Muscle of back (tissue), 11 donors: ENCODE data around the gene MSI2. TPM values are rescaled to one million over a fixed set of nuclear protein-coding genes. Genes with fewer than 3 reads are reported as not detected.

Experiments
- DNase-seq, 3 donors: peaks; one replicate each; pipeline versions ENCODE4 v3.0.0 to v3.0.0-alpha.2; 2013
- polyA plus RNA-seq, 10 donors: library from polyadenylated mRNA; unstranded; fragments of 120-200 nt; gene quantifications; one replicate each; pipeline ENCODE4 v1.2.1, GENCODE V29; 2013; ENCODE audit not compliant: insufficient read length in 10 of 10

Gene MSI2
- polyA plus RNA-seq, 10 donors, result 22.9 to 37.2 (median 27.4) TPM

DNA sequence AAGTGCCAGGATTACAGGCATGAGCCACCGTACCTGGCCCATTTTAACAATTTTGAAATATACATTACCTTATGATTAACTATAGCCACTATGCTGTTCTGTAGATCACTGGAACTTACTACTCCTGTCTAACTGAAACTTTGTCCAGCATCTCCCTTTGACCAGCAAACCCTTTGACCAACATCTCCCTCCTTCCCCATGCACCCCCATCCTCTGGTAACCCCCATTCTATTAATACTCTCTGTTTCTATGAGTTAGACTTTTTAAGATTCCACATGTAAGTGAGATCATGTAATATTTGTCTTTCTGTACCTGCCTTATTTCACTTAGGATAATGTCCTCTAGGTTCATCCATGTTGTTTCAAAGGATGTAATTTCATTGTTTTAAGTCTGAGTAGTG lies 178.0 kb downstream of the MSI2 start:
- DNase-seq, result no peak

DNA sequence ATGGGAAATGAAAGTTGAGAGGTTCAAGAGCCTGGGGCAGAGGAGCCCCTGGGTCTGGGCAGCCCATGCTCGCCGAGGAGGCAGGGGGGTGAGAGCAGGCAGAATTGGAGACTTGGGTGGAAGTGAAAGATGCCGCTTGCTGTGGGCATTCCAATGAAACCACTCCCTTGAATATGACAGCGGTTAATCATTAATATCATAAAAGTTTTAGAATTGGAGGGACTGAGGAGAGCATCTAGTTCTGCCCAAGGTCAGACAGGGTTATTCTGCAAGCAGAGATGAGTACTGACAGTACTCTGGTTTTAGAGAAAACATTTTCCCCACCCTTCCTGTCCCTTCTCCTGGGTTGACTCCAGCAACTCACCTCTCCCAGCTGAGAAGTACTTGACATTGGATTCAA lies 180.2 kb downstream of the MSI2 start:
- no peak for DNase-seq

DNA sequence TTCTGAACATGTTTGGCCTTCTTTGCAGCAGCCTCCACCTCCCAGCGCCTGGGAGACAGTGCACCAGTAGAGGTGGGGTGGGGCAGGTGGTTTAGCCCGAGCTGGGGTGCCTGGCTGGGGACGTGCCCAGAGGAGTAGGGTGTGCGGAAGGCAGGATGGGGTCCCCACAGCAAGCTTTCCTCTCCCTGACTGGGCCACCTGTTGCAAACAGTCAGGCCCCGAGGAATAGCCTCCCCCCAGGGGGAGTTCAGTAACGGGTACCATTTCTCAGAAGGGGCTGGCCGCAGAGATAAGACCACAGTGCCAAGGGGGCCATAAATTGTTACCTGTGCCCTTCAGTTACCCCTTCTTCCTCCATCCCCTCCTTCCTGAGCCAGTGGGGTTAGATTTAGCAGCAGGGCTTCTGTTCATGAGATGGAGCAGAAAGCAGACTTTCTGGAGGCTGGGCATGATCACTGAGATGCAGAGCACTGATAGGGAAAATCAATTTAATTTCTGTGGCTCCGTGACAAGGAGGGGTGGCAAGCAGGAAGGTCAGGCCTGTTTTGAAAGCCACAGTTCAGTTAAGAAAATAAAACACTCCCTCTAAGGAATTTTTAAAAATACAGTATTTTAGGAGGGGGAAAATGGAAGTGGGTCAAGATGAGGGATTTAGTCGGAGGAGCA lies 181.9 kb downstream of the MSI2 start:
- DNase-seq, result no peak

DNA sequence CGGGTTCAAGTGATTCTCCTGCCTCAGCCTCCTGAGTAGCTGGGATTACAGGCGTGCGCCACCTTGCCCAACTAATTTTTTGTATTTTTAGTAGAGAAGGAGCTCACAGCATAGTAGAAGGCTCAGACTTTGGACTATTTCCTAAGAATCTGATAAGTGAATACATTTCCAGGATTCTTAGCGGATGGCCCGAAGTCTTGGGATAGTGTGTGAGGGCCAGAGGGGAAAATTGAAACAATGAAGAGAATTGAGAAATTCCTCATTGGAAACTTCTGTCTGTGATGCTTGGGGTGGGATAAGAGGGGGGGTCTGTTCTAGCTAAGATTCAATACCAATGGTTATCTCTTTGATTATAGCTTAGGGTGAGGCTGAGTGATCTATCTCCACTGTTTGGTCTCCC lies 183.3 kb downstream of the MSI2 start:
- DNase-seq, result no peak

DNA sequence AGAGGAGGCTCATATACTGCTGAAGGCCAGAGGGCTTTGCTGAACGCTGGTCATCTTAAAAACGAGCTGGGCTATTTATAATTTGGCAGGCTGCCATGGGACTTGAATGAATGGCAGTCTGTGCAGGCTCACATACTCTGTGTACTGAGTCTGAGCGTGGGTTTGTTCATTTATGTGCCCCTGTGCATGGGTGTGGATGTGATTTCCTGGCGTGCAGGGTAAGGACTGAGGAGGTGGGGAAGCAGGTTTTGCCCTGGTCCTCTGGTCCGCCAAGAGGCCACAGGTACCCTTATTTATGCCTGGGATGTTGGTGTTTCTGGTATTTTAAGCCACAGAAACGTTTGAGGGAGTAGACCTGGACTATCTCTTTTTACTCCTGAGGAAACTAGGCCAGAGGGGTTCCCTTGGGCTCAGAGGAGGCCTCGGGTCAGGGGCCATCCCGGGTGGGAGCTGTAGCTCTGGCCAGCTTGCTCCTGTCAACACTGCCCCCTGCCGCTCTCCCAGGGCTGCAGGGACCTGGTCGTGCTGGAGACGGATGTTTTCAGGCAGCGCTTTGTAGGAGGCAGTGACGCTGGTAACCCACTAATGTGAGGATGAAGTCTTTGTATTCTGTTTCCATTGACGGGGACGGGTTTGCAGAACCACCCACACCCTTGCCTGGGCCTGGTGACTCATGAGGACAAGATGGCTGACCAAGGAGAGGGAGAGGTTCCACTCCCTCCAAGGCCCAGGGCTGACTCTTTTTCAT lies 184.4 kb downstream of the MSI2 start:
- peak; percentile 61 to 75 (median 70) for DNase-seq

DNA sequence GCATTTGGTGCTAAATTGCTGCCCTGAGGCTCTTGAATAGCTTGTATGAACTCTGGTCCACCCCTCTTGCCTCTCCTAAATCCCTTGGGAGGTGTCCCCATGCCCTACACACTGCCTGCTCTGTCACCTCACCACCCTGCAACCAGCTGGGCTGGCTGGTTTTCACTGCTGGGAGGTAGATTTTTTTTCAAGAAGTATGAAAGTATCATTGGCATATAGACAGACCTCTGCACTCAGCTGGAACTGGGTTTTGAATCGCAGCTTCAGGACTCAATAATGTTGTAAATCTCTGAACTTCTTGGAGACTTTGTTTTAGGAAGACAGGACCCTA lies 184.9 kb downstream of the MSI2 start:
- DNase-seq, result no peak

DNA sequence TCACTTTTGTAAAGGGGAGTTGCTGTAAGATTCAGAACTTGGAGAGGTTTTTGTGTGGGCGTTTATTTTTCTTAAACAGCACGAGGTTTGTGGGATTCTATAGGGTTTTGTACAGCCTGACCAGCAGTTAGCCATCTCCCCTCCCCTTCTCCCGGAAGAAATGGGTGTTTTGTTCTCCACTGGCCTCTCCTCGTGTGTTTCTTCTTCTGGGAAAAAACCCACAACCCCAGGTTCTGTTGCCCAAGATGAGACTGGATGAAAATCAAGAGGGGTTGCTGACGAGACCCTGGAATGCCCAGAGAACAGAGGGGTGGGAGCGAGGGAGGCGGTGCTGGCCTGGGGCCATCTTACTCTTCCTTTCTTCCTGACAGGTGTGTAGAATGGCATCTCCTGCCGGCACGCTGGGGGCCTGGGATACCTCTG lies 186.1 kb downstream of the MSI2 start:
- DNase-seq, result peak in 1 of 3 donors; percentile 21

DNA sequence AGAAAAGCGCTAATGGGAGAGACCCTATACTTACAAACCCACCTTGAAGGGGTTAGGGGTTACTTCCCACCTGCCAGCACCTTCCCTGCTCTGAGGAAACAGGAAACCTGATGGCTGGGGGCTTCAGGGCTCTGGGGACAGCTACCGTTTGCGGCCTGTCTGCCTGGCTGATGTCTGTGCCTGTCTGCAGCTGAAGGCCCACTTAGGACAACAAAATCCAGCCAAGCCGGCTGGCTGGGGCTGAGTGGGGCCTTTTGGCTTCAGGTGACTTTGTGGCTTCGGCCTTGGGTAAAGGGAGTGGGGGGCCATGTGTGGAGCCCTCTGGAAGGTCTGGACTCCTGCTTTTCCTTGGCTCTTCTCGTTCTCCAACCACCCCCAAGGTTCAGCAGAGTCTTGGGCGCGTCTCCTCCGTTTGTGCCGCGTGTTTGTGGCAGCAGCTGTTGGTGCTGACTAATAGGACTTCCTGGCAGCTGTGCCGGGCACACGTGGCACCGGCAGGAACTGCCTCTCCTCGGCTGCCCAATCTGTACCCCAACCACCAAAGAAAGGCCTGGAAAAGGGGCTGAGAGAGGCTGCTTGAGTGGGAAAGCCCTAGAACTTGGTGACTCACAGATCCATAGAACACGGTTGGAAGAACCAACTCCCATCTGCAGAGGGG lies 186.7 kb downstream of the MSI2 start:
- DNase-seq, result peak in 1 of 3 donors; percentile 67

DNA sequence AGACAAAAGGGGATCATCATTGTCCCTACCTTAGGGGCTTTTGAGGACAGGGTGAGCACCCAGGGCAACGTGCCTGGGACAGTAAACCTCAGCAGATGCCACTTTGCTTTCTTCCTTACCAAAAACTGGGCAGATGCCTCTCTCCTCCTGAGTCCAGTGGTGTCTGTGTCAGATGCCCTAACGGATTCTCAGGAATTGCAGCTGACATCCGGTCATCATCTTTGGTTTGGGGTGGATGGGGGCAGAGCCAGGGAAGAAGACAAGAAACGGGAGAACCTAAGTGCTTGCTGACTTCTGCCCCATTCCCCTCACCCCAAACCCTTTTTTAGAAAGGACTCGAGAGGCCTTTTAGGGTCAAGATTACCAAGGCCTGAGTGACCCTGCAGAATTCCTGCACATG lies 187.5 kb downstream of the MSI2 start:
- no peak for DNase-seq

DNA sequence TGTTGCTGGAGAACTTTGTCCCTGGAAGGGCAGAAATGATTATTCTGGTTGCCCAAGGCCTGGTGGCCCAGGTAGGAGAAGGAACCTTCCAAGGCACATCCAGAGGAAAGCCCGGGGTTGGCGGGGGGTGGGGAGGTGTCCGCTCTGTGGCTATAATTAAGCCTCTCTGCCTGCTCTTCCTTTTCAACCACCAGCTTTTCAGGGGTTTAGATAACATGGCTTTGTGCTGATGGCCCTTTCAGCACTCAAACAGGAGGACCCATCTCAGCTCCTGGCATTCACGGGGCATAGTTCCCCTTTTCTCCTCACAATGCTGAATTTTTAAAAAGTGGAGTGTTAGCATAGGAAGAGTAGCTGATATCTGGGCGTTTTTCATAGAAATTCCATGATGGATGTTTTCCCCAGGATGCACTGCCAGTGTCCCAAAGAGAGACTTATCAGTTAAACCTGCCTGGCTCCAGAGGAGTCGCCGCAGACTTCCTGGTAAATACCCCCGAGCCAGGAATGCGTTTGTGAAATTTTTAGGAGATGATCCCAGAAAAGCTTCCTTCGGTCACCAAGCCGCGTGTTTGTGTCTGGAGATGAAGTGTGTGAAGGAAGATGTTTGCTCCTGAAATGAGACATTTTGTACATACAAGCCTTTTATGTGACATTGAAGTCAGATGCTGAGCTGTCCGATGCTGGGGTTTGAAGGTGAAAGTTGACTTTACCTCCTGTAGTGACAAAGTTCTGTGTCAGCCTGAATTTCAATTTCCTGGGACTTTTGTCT lies 188.5 kb downstream of the MSI2 start:
- DNase-seq, result no peak

DNA sequence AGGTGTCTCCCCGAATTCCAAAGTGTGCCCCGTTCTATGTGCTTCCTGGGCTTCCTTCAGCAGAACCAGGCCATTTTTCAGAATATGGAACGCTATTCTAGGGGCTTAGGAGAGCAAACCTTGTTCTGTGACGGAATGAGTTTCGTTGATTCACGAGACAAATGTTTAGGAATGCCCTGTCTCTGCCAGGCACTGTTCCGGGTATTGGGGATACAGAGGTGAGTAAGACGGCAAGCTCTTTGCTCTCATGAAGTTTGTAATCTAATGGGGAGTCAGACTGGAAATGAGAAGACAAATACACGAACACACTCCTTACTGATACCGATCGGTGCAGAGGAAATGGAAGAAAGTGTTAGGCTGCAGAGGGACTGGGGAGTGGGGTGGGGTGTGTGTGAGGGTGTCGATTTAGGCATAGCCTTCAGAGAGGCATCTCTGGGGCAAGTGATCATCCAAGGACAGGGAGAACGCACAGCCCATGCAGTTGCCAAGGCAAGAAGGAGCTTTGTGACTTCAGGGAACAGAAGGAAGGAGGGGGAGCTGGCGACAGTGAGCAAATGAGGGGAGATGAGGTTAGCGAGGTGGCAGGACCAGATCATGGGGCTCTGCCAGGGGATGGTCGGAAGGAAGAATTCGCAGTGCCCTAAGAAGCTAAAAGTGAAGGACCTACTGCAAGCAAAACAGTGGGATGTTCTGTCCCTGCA lies 189.6 kb downstream of the MSI2 start:
- no peak for DNase-seq

DNA sequence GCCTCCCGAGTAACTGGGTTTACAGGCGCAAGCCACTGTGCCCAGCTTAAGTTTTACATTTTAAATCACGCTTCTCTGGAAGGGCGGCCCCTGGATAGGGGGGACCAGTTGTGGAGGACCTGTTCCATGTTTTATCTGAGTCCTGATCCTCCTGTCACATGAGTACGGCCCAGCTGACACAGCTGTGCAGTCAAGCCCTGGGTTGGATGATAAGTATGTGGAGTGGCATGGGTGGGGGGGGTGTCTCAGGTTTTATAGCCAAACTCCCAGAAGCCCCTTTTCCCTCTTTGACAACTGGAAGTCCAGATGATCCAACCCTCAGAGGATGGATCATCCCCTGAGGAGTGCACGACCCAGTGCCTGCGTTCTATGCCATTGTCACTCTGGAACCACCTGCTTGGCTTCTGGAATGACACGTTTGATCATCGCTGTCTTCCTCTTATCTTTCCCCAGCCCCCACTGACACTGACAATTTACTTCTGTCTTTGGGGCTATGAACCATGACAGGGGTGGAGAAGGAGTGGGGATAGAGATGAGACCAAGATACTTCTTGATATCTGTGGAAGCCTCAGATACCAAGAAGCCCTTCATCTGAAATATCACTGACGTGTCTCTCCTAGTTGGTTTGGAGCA lies 191.2 kb downstream of the MSI2 start:
- no peak for DNase-seq

DNA sequence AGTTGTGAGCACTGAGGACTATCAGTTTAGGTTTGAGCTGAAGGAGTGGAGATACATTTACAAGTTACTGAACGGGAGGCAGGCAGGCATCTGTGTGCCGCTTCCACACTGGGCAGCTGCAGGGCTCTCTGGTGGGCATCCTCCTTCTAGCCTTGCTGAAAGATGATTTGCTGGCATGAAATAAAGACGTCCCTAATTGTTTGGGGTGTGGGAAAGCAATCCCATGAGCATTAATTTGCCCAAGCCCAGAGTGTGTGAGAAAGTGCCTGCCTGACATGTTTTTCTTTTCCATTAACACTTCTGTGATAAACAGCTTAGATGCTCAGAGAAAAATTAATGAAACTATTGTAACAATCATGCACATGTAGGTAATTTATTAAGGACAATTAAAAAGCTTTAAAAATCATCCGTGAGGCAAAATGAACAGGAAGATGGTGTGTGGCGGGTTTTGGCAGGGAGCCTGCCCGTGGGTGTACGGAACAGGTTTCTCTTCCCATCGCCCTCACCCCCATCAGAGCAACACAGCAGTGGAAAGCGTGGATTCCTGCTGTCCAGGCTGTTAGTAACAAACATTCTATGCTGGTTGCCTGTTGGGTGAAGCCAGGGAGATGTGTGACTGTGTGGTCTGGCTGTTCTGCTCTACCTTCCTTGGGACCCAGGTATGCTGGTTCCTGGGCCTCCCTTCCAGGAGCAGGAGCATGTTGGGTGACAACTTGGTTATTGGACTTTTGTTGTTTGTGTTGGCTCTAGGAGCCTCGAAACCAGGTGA lies 191.9 kb downstream of the MSI2 start:
- DNase-seq, result no peak

DNA sequence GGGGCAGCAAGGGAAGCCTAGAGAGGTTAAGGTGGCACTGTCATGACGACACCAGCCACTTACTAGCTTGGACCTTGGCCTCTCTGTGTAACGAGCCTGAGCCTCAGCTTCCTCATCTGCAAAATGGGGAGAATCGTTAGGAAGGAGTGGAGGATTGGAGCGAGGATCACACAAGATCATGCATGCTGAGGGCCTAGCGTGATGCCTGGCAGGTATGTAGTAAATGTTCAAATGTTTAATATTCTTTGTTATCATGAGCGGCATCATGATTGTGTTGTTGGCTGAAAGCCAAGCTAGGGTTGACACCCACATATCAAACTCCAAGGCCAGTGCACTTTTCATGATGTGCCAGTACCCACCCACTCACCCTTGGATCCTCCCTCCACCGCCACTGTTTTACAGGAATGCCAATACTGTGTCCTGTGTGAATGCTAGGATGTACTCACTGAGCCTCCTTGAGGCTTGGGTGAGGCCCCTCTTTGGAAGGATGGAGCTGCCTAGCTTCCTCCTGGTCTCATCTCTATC lies 192.5 kb downstream of the MSI2 start:
- no peak for DNase-seq

DNA sequence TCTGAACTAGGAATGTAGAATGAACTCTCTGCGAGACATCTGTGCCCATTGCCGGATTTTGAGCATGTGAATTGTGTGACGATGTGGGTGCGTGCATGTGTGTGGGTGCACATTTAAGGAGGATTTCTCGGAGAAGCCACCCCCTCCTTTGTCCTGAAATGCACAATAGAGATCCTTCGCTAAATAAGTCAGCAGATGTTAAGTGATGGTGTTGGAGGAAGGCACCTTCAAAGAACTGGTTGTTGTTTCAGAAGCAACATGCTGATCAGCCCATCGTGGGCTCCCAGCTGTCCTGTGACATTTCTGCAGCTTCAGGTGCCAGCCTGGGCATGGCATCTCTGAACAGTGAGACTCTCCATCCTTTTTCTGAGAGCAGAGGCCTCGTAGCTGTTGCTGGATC lies 194.9 kb downstream of the MSI2 start:
- no peak for DNase-seq

DNA sequence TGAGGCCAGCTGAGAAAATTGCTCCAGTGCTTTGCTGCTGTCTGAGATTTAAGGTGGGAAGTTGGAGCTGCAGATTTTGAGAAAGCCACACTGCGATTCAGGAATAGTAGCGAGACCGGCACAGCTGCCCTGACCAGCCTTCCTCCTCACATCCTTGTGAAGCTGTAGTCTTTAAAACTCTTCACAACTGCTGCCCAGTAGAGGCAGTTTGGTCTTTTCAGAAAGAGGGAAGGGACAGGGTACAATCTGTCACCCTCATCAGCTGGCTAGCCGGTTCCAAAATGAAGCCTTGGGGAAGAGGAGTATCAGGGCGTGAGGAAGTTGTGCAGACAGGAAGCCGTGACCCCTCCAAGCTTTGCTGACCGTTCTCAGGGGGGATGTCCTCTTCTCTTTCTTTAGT lies 195.3 kb downstream of the MSI2 start:
- DNase-seq, result no peak

DNA sequence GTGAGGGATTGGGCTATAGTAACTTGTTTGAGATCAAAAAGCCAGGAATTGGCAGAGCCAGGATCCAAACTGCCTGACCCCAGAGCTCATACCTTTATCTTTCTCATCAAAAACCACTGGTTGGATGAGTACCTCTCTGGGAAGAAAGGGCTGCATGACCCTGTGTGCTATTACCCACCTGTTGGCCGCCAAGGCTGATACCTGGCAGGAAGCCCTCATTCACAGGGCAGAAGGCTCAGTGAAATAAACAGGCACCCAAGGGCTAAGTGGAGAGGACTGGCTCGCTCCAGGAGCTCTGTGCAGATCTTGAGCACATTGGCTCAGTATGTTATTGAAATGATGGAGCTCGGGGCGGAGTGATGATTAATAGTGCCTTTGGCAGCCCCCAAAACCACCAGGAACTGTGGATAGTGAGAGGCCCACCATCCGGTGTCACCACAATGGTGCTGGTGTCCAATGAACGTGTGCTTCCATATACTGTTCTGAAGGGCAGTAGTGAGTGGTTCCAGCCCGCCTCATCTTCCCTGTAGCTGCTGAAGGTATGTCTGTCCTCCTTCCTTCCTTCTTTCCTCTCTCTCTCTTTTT lies 197.6 kb downstream of the MSI2 start:
- no peak for DNase-seq

DNA sequence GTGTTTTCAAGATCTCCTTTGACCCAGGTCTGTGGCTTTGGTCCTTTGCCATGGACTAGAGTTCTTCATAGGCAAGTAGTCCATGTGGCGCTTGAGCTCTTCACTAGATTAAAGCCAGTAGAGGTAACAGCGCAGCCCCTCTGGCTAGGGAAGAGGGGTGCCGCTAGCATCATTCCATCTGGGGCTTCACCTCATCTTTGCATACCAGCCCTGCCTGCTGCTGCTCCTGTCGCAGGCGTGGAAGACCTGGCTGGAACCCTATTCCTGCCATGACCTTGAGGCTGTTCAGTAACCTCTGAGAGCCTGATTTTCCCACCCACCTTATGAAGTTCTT lies 198.4 kb downstream of the MSI2 start:
- no peak for DNase-seq

DNA sequence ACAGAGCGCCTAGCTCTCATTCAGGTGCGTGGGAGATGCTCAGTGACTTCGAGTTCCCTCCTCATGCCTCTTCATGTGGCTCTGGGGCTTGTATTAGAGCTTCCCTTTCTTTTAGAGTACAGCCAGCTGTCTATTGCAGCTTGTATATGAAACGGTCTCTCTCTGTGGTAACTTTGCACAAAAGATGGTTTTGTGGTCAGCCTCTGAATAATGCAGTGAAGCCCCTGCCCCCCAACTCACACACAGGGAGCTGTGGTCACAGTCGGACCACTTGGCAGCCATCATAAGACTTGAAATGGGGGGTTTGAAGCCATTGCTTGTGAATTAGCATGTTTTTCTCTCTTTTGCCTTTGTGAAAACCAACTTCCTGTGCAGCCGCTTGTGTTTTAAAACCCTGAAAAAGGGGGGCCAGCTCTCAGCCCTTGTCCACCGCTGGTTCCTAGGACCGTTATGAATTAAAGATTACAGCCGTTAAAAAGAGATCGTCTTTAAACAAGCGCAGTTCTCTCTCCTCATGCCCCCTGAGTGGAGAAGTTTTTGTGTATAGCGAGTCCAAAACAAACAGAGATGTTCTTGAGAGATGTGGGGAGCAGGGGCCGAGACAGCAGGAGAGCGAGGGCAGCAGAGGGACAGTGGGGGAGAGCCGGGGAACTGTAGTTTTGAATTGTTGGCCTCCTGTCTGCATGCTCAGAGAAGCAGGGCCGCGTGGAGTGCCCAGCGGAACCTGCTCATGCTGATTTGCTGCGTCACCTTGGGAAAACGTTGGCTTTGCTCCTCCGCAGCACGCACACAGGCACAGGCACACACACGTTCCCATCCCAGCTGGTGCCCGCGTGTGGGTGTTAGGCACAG lies 199.0 kb downstream of the MSI2 start:
- peak in 1 of 3 donors; percentile 52 for DNase-seq
